K562 (cell line): ENCODE data around the gene GOLGA8B. TPM values are rescaled to one million over a fixed set of nuclear protein-coding genes. Genes with fewer than 3 reads are reported as not detected.
A peak's percentile ranks its signal among the peaks of the same experiment; 100 is the strongest.

Experiments
- ATAC-seq: fragments of 200-7000 bp; cut with Tn5 transposase; 3 replicates; pipeline ENCODE4 v1.9.1; 2020; ENCODE audit warnings: moderate library complexity
- BruUV-seq: library from RNA; stranded (reverse); fragments of 400-500 nt; replicated peaks from 2 replicates; lab custom pipeline; 2021; lab: Mats Ljungman, UMichigan
- CTCF ChIA-PET: fragments of 300-600 bp; formaldehyde crosslinking; extraction: SDS; loops from one replicate; lab custom pipeline; 2021; ENCODE audit warnings: low intra/inter-chr PET ratio; lab: Yijun Ruan, JAX
- POLR2A ChIA-PET: fragments of 300-600, 350-650 bp; sonication (Branson Sonifier 250); formaldehyde crosslinking; extraction: SDS; loops from one replicate; lab custom pipeline; 2021; ENCODE audit warnings: antibody characterized with exemption, inconsistent platforms; lab: Yijun Ruan, JAX
- DNase-seq, 4 experiments: peaks; one replicate each; pipeline versions ENCODE4 v3.0.0 to v3.0.0-alpha.2; 2011 to 2018; ENCODE audit warnings: low spot score in 3 of 4, mixed read lengths in 3 of 4; ENCODE audit errors: extremely low read depth in 1 of 4
- FAIRE-seq: peaks from 2 replicates; lab custom pipeline; 2011; peaks lifted over from hg19 to GRCh38; lab: Jason Lieb, UNC
- H2AFZ ChIP-seq: 2 replicates; pipeline ENCODE4 v1.6.0; 2011; ENCODE audit warnings: low read depth, low read length, control low read depth, inconsistent platforms
- H3K27ac ChIP-seq: fragments of 200-600 bp; 3 replicates; pipeline ENCODE4 v1.8.0; 2011; ENCODE audit warnings: low read depth, mild to moderate bottlenecking, control low read depth, inconsistent platforms, low read length, moderate library complexity, mixed read lengths; ENCODE audit errors: extremely low read depth
- H3K27me3 ChIP-seq, 2 experiments: fragments of 300-600 bp in 1 of 2; 2 replicates in 1 of 2; 3 replicates in 1 of 2; pipeline versions ENCODE4 v1.6.0 to v1.8.0; 2011; ENCODE audit warnings: inconsistent platforms in 2 of 2, low read length in 2 of 2, mild to moderate bottlenecking in 1 of 2, mixed read lengths in 1 of 2, moderate library complexity in 1 of 2; ENCODE audit not compliant: control insufficient read depth in 2 of 2, insufficient read depth in 2 of 2
- H3K36me3 ChIP-seq: fragments of 300-600 bp; 3 replicates; pipeline ENCODE4 v1.8.0; 2011; ENCODE audit warnings: mild to moderate bottlenecking, low read length, inconsistent platforms; ENCODE audit not compliant: control insufficient read depth, insufficient read depth
- H3K4me1 ChIP-seq, 2 experiments: fragments of 200-600 bp in 1 of 2; replicated peaks in 1 of 2; 2 replicates in 1 of 2; 3 replicates in 1 of 2; pipeline versions ENCODE4 v1.5.1 to v1.8.0; 2011; ENCODE audit warnings: inconsistent platforms in 2 of 2, low read length in 2 of 2, mild to moderate bottlenecking in 1 of 2, mixed read lengths in 1 of 2, moderate library complexity in 1 of 2; ENCODE audit not compliant: control insufficient read depth in 2 of 2, insufficient read depth in 2 of 2
- H3K4me2 ChIP-seq: 2 replicates; pipeline ENCODE4 v1.6.1; 2011; ENCODE audit warnings: low read length, control low read depth, inconsistent platforms, mixed read lengths; ENCODE audit not compliant: insufficient read depth
- H3K4me3 ChIP-seq: fragments of 200-600 bp; sonication (generic), shearing (Covaris generic); 2 replicates; pipeline ENCODE4 v1.5.1; 2016; ENCODE audit warnings: control low read depth, inconsistent platforms
- H3K79me2 ChIP-seq: fragments of 200-600 bp; 3 replicates; pipeline ENCODE4 v1.8.0; 2011; ENCODE audit warnings: low read length, inconsistent platforms; ENCODE audit not compliant: control insufficient read depth, insufficient read depth
- H3K9ac ChIP-seq, 2 experiments: 2 replicates each; pipeline versions ENCODE4 v1.6.0 to v1.6.1; 2011; ENCODE audit warnings: low read depth in 2 of 2, low read length in 2 of 2, control low read depth in 1 of 2, inconsistent platforms in 1 of 2, mild to moderate bottlenecking in 1 of 2, mixed read lengths in 1 of 2; ENCODE audit not compliant: insufficient read depth in 1 of 2
- H3K9me1 ChIP-seq: one replicate; pipeline ENCODE4 v1.6.0; 2011; ENCODE audit warnings: inconsistent platforms, mild to moderate bottlenecking, low read length, moderate library complexity; ENCODE audit not compliant: control insufficient read depth, insufficient read depth
- H3K9me3 ChIP-seq: replicated peaks from 2 replicates; pipeline ENCODE4 v1.5.1; 2011; ENCODE audit warnings: low read depth, low read length, inconsistent platforms; ENCODE audit not compliant: control insufficient read depth, insufficient read depth
- H4K20me1 ChIP-seq: replicated peaks from 2 replicates; pipeline ENCODE4 v1.6.1; 2011; ENCODE audit warnings: low read length, inconsistent platforms, mixed read lengths; ENCODE audit not compliant: control insufficient read depth, insufficient read depth
- E2F8 ChIP-seq: fragments of 450-650 bp; IDR thresholded peaks from 2 replicates; pipeline ENCODE4 v1.7.1; 2018; ENCODE audit warnings: mild to moderate bottlenecking, low read depth; ENCODE audit not compliant: partially characterized antibody
- HOXB6 ChIP-seq: fragments of 250-450 bp; sonication (Bioruptor Pico); IDR thresholded peaks from 2 replicates; pipeline ENCODE4 v1.5.1; 2022; ENCODE audit warnings: mild to moderate bottlenecking, borderline replicate concordance
- MIER1 ChIP-seq: fragments of 450-650 bp; IDR thresholded peaks from 2 replicates; pipeline ENCODE4 v1.6.1; 2016; ENCODE audit warnings: antibody characterized with exemption, mild to moderate bottlenecking, low read depth
- SIX5 ChIP-seq, 2 experiments: IDR thresholded peaks; 2 replicates each; pipeline ENCODE4 v1.6.1; 2011; ENCODE audit warnings: low read length in 2 of 2, borderline replicate concordance in 1 of 2, low read depth in 1 of 2, mild to moderate bottlenecking in 1 of 2, moderate library complexity in 1 of 2; ENCODE audit not compliant: insufficient read depth in 1 of 2
- SRSF7 ChIP-seq: fragments of 200-400 bp; formaldehyde crosslinking; optimal IDR thresholded peaks from 2 replicates; pipeline ENCODE3; 2017; ENCODE audit warnings: mild to moderate bottlenecking, low read depth, low read length
- ZNF75A ChIP-seq: fragments of 450-650 bp; formaldehyde crosslinking; IDR thresholded peaks from 2 replicates; pipeline ENCODE4 v1.4.0; 2020; ENCODE audit warnings: mild to moderate bottlenecking
- WGBS: fragments of 100-300 bp; shearing (Covaris generic); methylation state at CpG from one replicate; pipeline ENCODE4 v1.1.6; 2016; ENCODE audit warnings: low coverage, mixed read lengths; ENCODE audit not compliant: insufficient coverage; ENCODE audit errors: missing lambda C conversion rate; 5-methylcytosine and 5-hydroxymethylcytosine counted together
- in situ Hi-C: fragments of 300-500 bp; cut with MboI; formaldehyde crosslinking; loops from 4 replicates; pipeline ENCODE4 v1.15.0; 2018; ENCODE audit warnings: inconsistent platforms, mixed read lengths
- intact Hi-C: fragments of 100-400 bp; cut with micrococcal nuclease; formaldehyde crosslinking; loops from 2 replicates; pipeline ENCODE4 v1.14.2; 2022
- polyA plus RNA-seq, 8 experiments: library from polyadenylated mRNA; depleted of rRNA in 4 of 8; stranded (reverse) in 5 of 8; unstranded in 3 of 8; fragments of >200 nt; fragmentation: Nextera tagmentation in 2 of 8; fragmentation: Illumina TruSeq in 1 of 8; extraction: Ambion mirVana in 2 of 8; extraction: Trizol in 1 of 8; gene quantifications; 2 replicates each; pipeline versions ENCODE4 v1.2.1 to v1.2.3, GENCODE V29; 2011 to 2014; ENCODE audit warnings: inconsistent platforms in 1 of 8, missing spikeins in 1 of 8
- total RNA-seq, 7 experiments: library from RNA; depleted of rRNA in 6 of 7; stranded (reverse); fragments of >200 nt in 6 of 7; fragmentation: Illumina TruSeq in 2 of 7; extraction: Trizol in 2 of 7; gene quantifications; 2 replicates each; pipeline versions ENCODE4 v1.2.1 to v1.2.3, GENCODE V29; 2011 to 2021; ENCODE audit warnings: low replicate concordance in 1 of 7
- TF ChIP-seq, protein P1 (sequence below): fragments of 250-450 bp; sonication (Bioruptor Pico); IDR thresholded peaks from 2 replicates; pipeline ENCODE4 v1.4.0; 2020; ENCODE audit warnings: mild to moderate bottlenecking

GOLGA8B gene
- total and polyA plus RNA-seq, 9 of the 15 experiments (the other 6 are each of a cell fraction or from before 2014, with no cell fraction given) = 7.9 to 236 (median 54.1) TPM

DNA sequence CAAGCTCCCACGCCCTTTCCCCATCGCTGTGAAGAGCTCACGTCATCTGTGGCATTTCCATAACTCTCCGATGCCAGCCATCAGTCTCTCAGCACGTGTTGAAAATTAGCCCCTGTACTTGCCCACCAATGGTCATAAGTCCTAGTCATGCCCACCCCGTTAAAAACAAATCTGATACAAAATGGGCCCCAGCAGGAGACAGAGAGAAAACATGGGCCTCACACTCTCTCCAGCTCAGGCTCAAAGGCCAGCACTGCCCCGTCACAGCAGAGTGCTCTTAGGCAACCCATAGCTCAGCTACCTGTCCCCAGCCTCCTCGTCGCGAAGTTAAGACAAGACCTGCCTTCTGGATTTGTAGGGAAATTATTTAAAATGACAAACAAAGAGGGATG lies 5.2 kb downstream of the GOLGA8B start:
- FAIRE-seq = no peak
- H3K79me2 ChIP-seq = peaks cover 52% of the 10 kb centered on the region

More for the DNA sequence above, 5.2 kb downstream of the GOLGA8B start:
- H3K27me3 ChIP-seq = no peaks in the 10 kb centered on the region
- H3K4me1 ChIP-seq = peaks cover 8 to 30% of the 10 kb centered on the region in 2 experiments; a peak in 4 of 5 replicates
- TSS peak; percentile 17 for BruUV-seq
- H3K9me1 ChIP-seq = no peaks in the 10 kb centered on the region
- CTCF ChIA-PET = no interaction called here
- DNase-seq = no peak
- peak overlapping the region; percentile 30; the same call in 1 of the 2 replicates for H3K4me2 ChIP-seq
- no peaks in the 10 kb centered on the region for H3K9me3 ChIP-seq
- no peak for TF ChIP-seq E2F8
- TF ChIP-seq ZNF75A (CRISPR knock-in tag) = no peak
- TF ChIP-seq, protein P1, sequence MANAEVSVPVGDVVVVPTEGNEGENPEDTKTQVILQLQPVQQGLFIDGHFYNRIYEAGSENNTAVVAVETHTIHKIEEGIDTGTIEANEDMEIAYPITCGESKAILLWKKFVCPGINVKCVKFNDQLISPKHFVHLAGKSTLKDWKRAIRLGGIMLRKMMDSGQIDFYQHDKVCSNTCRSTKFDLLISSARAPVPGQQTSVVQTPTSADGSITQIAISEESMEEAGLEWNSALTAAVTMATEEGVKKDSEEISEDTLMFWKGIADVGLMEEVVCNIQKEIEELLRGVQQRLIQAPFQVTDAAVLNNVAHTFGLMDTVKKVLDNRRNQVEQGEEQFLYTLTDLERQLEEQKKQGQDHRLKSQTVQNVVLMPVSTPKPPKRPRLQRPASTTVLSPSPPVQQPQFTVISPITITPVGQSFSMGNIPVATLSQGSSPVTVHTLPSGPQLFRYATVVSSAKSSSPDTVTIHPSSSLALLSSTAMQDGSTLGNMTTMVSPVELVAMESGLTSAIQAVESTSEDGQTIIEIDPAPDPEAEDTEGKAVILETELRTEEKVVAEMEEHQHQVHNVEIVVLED (CRISPR knock-in tag) = no peak
- no peak for TF ChIP-seq HOXB6
- no peak for TF ChIP-seq SIX5 (IDR thresholded peaks at IDR 0.05; ENCODE audit: borderline replicate concordance in 1 of 2, insufficient read depth in 1 of 2, low read depth in 1 of 2, low read length in 2 of 2)
- TF ChIP-seq SRSF7 = no peak
- TF ChIP-seq MIER1 = no peak
- TF ChIP-seq, all 486 proteins: peak for 0
- POLR2A ChIA-PET = no interaction called here
- no peak overlapping the region for H2AFZ ChIP-seq
- WGBS = 71% methylated on average over 10 of the region's 10 CpGs
- in situ Hi-C loops (no loop called here), intact Hi-C loops (no loop called here)
- H3K4me3 ChIP-seq = no peak overlapping the region
- no peak overlapping the region for H3K9ac ChIP-seq
- H3K36me3 ChIP-seq = 0 out of 3 replicates have a peak, but pooled peaks cover 3% of the 10 kb centered on the region
- no peak for ATAC-seq
- H3K27ac ChIP-seq = no peak overlapping the region
- peaks cover 6% of the 10 kb centered on the region; the same call in 1 of the 2 replicates for H4K20me1 ChIP-seq
